Fibroblast of lung (primary cell): ENCODE measurements around the gene RASA2. TPM values are rescaled to one million over a fixed set of nuclear protein-coding genes. Genes with fewer than 3 reads are reported as not detected.

ENCODE experiments used
- DNase-seq, 2 donors: peaks; one replicate each; pipeline versions ENCODE4 v3.0.0 to v3.0.0-alpha.2; 2010; ENCODE audit warnings: low read depth in 2 of 2
- H2AFZ ChIP-seq: 2 replicates; pipeline ENCODE4 v1.5.1; 2012; ENCODE audit warnings: low read length, control low read depth, inconsistent platforms
- H3K27ac ChIP-seq: 2 replicates; pipeline ENCODE4 v1.5.1; 2011; ENCODE audit warnings: low read length, control low read depth; ENCODE audit not compliant: insufficient read depth
- H3K27me3 ChIP-seq: 2 replicates; pipeline ENCODE4 v1.5.1; 2011; ENCODE audit warnings: mild to moderate bottlenecking, low read length; ENCODE audit not compliant: control insufficient read depth, insufficient read depth
- H3K36me3 ChIP-seq: 2 replicates; pipeline ENCODE4 v1.5.1; 2011; ENCODE audit warnings: low read length; ENCODE audit not compliant: control insufficient read depth, insufficient read depth
- H3K4me1 ChIP-seq: 2 replicates; pipeline ENCODE4 v1.5.1; 2011; ENCODE audit warnings: low read length; ENCODE audit not compliant: control insufficient read depth, insufficient read depth; ENCODE audit errors: extremely low read depth
- H3K4me2 ChIP-seq: 2 replicates; pipeline ENCODE4 v1.5.1; 2011; ENCODE audit warnings: low read length, control low read depth; ENCODE audit not compliant: insufficient read depth; ENCODE audit errors: extremely low read depth
- H3K4me3 ChIP-seq, 4 experiments: fragments of 200-600 bp in 1 of 4; sonication (generic) in 1 of 4; replicated peaks in 1 of 4; 2 replicates each; pipeline ENCODE4 v1.5.1; 2011 to 2016; ENCODE audit warnings: low read length in 4 of 4, low read depth in 3 of 4, mild to moderate bottlenecking in 3 of 4, control low read depth in 2 of 4, inconsistent platforms in 1 of 4, mixed read lengths in 1 of 4; ENCODE audit not compliant: insufficient read depth in 1 of 4; ENCODE audit errors: control extremely low read depth in 1 of 4
- H3K79me2 ChIP-seq: 2 replicates; pipeline ENCODE4 v1.5.1; 2012; ENCODE audit warnings: mild to moderate bottlenecking, low read length, inconsistent platforms; ENCODE audit not compliant: control insufficient read depth, insufficient read depth
- H3K9ac ChIP-seq: 2 replicates; pipeline ENCODE4 v1.5.1; 2011; ENCODE audit warnings: mild to moderate bottlenecking, low read length, control low read depth; ENCODE audit not compliant: insufficient read depth
- H3K9me3 ChIP-seq: 2 replicates; pipeline ENCODE4 v1.5.1; 2012; ENCODE audit warnings: low read depth, low read length; ENCODE audit not compliant: control insufficient read depth, insufficient read depth
- H4K20me1 ChIP-seq: 2 replicates; pipeline ENCODE4 v1.5.1; 2011; ENCODE audit warnings: low read length; ENCODE audit not compliant: control insufficient read depth, insufficient read depth; ENCODE audit errors: extremely low read depth
- EZH2 ChIP-seq: IDR thresholded peaks from 2 replicates; pipeline ENCODE4 v1.5.1; 2012; ENCODE audit warnings: low read length, control low read depth, mild to moderate bottlenecking; ENCODE audit errors: missing control alignments
- polyA plus RNA-seq, 2 donors: library from polyadenylated mRNA; depleted of rRNA in 1 of 2; stranded (reverse) in 1 of 2; unstranded in 1 of 2; fragments of >200 nt; gene quantifications; 2 replicates each; pipeline ENCODE4 v1.2.1, GENCODE V29; 2011 to 2012; ENCODE audit warnings: missing spikeins in 1 of 2
- total RNA-seq: library from RNA; depleted of rRNA; stranded (reverse); fragments of >200 nt; gene quantifications from 2 replicates; pipeline ENCODE4 v1.2.1, GENCODE V29; 2014
- TF ChIP-seq, protein P1 (sequence below), 2 donors: IDR thresholded peaks in 1 of 2; conservative IDR thresholded peaks in 1 of 2; 1 replicate in 1 of 2; 2 replicates in 1 of 2; pipeline ENCODE4 v1.5.1; 2011 to 2012; ENCODE audit warnings: low read length in 2 of 2, control low read depth in 1 of 2, inconsistent platforms in 1 of 2, low read depth in 1 of 2, mild to moderate bottlenecking in 1 of 2

The RASA2 gene
- total and polyA plus RNA-seq, 2 donors (not counting 1 experiment from before 2014, with no cell fraction given) = 10.0 to 11.4 TPM

DNA sequence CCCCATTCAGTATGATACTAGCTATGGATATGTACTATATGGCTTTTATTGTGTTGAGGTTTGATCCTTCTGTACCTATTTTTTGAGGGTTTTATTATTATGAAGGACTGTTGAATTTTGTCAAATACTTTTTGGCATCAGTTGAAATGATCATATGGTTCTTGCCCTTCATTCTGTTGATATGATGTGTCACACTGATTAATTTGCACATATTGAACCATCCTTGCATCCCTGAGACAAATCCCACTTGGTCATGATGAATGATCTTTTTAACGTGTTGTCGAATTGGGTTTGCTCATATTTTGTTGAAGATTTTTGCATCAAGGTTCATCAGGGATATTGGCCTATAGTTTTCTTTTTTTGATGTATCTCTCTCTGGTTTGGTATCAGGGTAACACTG, 61.0 kb downstream of the RASA2 start:
- Histone ChIP-seq H3K27ac (no peak overlapping the region), H3K36me3 (no peaks in the 10 kb centered on the region)

DNA sequence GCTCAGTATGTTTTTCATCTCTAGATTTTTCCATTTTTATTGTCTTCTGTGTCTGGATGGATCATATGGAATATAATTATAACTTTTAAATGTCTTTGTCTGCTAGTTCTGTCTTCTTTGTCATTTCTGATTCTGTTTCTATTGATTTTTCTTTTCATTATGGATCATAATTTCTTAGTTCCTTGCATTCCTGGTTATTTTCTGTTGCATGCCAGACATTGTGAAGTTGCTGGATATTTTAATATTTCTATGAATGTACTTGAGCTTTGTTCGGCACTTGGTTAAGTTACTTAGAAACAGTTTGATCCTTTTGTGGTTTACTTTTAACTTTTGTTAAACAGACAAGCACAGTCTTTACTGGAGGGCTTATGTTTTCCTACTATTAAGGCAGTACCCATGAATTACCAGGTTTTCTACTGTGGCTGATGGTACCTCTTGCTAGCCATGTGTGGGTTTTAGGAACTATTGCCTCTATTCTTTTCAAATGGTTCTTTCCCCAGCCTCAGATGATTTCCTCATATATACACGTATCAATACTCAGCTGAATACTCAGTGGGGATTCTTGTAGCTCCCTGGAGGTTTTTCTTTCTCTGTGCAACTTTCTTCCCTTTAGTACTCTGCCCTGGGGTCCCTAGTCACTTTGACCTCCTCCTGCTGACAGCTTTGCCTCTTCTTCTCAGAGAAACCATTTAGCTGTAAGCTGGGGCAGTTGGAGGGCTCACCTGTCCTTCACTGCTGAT, 64.3 kb downstream of the RASA2 start:
- H3K36me3 ChIP-seq = no peaks in the 10 kb centered on the region
- no peaks in the 10 kb centered on the region for H3K79me2 ChIP-seq
- H3K9me3 ChIP-seq = no peaks in the 10 kb centered on the region
- H2AFZ ChIP-seq = no peak overlapping the region
- no peak overlapping the region for H3K9ac ChIP-seq
- H3K4me2 ChIP-seq = no peak overlapping the region
- no peaks in the 10 kb centered on the region for H4K20me1 ChIP-seq
- no peaks in the 10 kb centered on the region for H3K27me3 ChIP-seq
- DNase-seq = no peak
- H3K4me3 ChIP-seq = no peak overlapping the region
- no peak for TF ChIP-seq EZH2
- TF ChIP-seq, protein P1, sequence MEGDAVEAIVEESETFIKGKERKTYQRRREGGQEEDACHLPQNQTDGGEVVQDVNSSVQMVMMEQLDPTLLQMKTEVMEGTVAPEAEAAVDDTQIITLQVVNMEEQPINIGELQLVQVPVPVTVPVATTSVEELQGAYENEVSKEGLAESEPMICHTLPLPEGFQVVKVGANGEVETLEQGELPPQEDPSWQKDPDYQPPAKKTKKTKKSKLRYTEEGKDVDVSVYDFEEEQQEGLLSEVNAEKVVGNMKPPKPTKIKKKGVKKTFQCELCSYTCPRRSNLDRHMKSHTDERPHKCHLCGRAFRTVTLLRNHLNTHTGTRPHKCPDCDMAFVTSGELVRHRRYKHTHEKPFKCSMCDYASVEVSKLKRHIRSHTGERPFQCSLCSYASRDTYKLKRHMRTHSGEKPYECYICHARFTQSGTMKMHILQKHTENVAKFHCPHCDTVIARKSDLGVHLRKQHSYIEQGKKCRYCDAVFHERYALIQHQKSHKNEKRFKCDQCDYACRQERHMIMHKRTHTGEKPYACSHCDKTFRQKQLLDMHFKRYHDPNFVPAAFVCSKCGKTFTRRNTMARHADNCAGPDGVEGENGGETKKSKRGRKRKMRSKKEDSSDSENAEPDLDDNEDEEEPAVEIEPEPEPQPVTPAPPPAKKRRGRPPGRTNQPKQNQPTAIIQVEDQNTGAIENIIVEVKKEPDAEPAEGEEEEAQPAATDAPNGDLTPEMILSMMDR (conservative IDR thresholded peaks at IDR 0.05 in 1 of 2, IDR thresholded peaks at IDR 0.05 in 1 of 2; ENCODE audit: low read depth in 1 of 2, low read length in 2 of 2) = no peak
- H3K27ac ChIP-seq = no peak overlapping the region
- H3K4me1 ChIP-seq = no peaks in the 10 kb centered on the region

More for the DNA sequence above, 61.0 kb downstream of the RASA2 start:
- Histone ChIP-seq H3K4me1 (no peaks in the 10 kb centered on the region), H3K27me3 (no peaks in the 10 kb centered on the region), H4K20me1 (no peaks in the 10 kb centered on the region), H2AFZ (no peak overlapping the region), H3K79me2 (no peaks in the 10 kb centered on the region), H3K9ac (no peak overlapping the region), H3K4me3 (no peak overlapping the region), H3K9me3 (no peaks in the 10 kb centered on the region), H3K4me2 (no peak overlapping the region)
- DNase-seq = no peak
- TF ChIP-seq EZH2 = no peak
- TF ChIP-seq, protein P1 (conservative IDR thresholded peaks at IDR 0.05 in 1 of 2, IDR thresholded peaks at IDR 0.05 in 1 of 2; ENCODE audit: low read depth in 1 of 2, low read length in 2 of 2) = no peak

DNA sequence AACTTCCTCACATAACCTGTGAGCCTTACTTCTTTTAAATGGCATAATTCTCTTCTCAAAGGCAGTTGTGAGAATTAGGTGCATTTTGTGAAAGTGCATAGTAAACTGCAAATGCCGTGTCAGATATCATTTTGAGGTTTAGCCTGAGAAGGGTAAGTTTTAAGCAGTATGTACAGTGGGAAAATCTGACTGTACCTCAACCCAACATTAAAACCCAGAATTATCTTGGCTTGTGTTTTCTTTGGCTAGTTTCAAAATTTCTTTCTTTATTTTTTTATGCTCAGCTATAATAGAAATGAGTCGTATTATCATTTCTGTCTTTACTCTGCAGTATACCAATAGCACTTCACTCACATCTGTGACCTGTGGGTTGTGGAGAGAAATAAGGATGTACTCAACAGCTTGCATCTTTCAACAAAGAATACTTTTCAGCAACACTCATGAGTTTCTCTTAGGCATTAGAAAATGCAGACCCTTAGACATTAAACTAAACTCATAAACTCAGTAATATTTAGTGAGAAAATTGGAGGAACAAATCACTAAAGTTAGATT, 65.7 kb downstream of the RASA2 start:
- peak in 1 of 2 donors; percentile 41 for DNase-seq
- Histone ChIP-seq H2AFZ (no peak overlapping the region), H3K27me3 (no peaks in the 10 kb centered on the region), H3K9ac (no peak overlapping the region), H3K4me1 (no peaks in the 10 kb centered on the region), H3K79me2 (no peaks in the 10 kb centered on the region), H3K4me2 (no peak overlapping the region), H3K4me3 (no peak overlapping the region), H3K9me3 (no peaks in the 10 kb centered on the region), H3K36me3 (no peaks in the 10 kb centered on the region), H4K20me1 (no peaks in the 10 kb centered on the region), H3K27ac (no peak overlapping the region)
- TF ChIP-seq EZH2 = no peak
- TF ChIP-seq, protein P1 (conservative IDR thresholded peaks at IDR 0.05 in 1 of 2, IDR thresholded peaks at IDR 0.05 in 1 of 2; ENCODE audit: low read depth in 1 of 2, low read length in 2 of 2) = no peak
